Measurements from ENCODE around the gene ARMC8. TPM values are rescaled to one million over a fixed set of nuclear protein-coding genes. Genes with fewer than 3 reads are reported as not detected.

ARMC8 gene
- total RNA-seq, 1 donor from 2014 or later: 39.6 TPM

GRCh38 chr3:138260611-138261010, 73.5 kb downstream of the ARMC8 start:
- no peak overlapping the region for H3K27ac Mint-ChIP-seq (ENCODE audit: unreplicated experiment)
- H3K4me1 Mint-ChIP-seq (ENCODE audit: unreplicated experiment): no peaks in the 10 kb centered on the region
- no peaks in the 10 kb centered on the region for H3K9me3 Mint-ChIP-seq (ENCODE audit: unreplicated experiment)
- H3K27me3 Mint-ChIP-seq (ENCODE audit: unreplicated experiment): peaks cover 4% of the 10 kb centered on the region
- TF ChIP-seq CTCF (IDR thresholded peaks at IDR 0.05; ENCODE audit: unreplicated experiment): no peak
- no peak for DNase-seq (ENCODE audit: low spot score)
- peaks cover 9% of the 10 kb centered on the region for H3K36me3 Mint-ChIP-seq (ENCODE audit: low read depth, unreplicated experiment)
- H3K4me3 Mint-ChIP-seq (ENCODE audit: unreplicated experiment): no peak overlapping the region

GRCh38 chr3:138263104-138263503, 76.0 kb downstream of the ARMC8 start:
- no peaks in the 10 kb centered on the region for H3K9me3 Mint-ChIP-seq (ENCODE audit: unreplicated experiment)
- H3K4me3 Mint-ChIP-seq (ENCODE audit: unreplicated experiment): no peak overlapping the region
- H3K27ac Mint-ChIP-seq (ENCODE audit: unreplicated experiment): no peak overlapping the region
- H3K4me1 Mint-ChIP-seq (ENCODE audit: unreplicated experiment): no peaks in the 10 kb centered on the region
- peaks cover 9% of the 10 kb centered on the region for H3K36me3 Mint-ChIP-seq (ENCODE audit: low read depth, unreplicated experiment)
- DNase-seq (ENCODE audit: low spot score): no peak
- TF ChIP-seq CTCF (IDR thresholded peaks at IDR 0.05; ENCODE audit: unreplicated experiment): no peak
- H3K27me3 Mint-ChIP-seq (ENCODE audit: unreplicated experiment): peaks cover 3% of the 10 kb centered on the region

GRCh38 chr3:138265745-138266144, 78.6 kb downstream of the ARMC8 start:
- no peak for TF ChIP-seq CTCF (IDR thresholded peaks at IDR 0.05; ENCODE audit: unreplicated experiment)
- H3K36me3 Mint-ChIP-seq (ENCODE audit: low read depth, unreplicated experiment): peaks cover 6% of the 10 kb centered on the region
- H3K4me1 Mint-ChIP-seq (ENCODE audit: unreplicated experiment): no peaks in the 10 kb centered on the region
- H3K4me3 Mint-ChIP-seq (ENCODE audit: unreplicated experiment): no peak overlapping the region
- no peaks in the 10 kb centered on the region for H3K9me3 Mint-ChIP-seq (ENCODE audit: unreplicated experiment)
- DNase-seq (ENCODE audit: low spot score): no peak
- H3K27ac Mint-ChIP-seq (ENCODE audit: unreplicated experiment): no peak overlapping the region
- peaks cover 3% of the 10 kb centered on the region for H3K27me3 Mint-ChIP-seq (ENCODE audit: unreplicated experiment)

- H3K27ac Mint-ChIP-seq (ENCODE audit: unreplicated experiment): no peak overlapping the region
- peaks cover 6% of the 10 kb centered on the region for H3K36me3 Mint-ChIP-seq (ENCODE audit: low read depth, unreplicated experiment)
- H3K27me3 Mint-ChIP-seq (ENCODE audit: unreplicated experiment): peaks cover under 1% of the 10 kb centered on the region
- no peak for TF ChIP-seq CTCF (IDR thresholded peaks at IDR 0.05; ENCODE audit: unreplicated experiment)
- no peak for DNase-seq (ENCODE audit: low spot score)
- no peak overlapping the region for H3K4me3 Mint-ChIP-seq (ENCODE audit: unreplicated experiment)
- no peaks in the 10 kb centered on the region for H3K9me3 Mint-ChIP-seq (ENCODE audit: unreplicated experiment)
- no peaks in the 10 kb centered on the region for H3K4me1 Mint-ChIP-seq (ENCODE audit: unreplicated experiment)
Measured at GRCh38 chr3:138267083-138267482, 80.0 kb downstream of the ARMC8 start.

- Mint-ChIP-seq H3K9me3 (ENCODE audit: unreplicated experiment) (no peaks in the 10 kb centered on the region), H3K4me1 (ENCODE audit: unreplicated experiment) (no peaks in the 10 kb centered on the region), H3K27ac (ENCODE audit: unreplicated experiment) (no peak overlapping the region), H3K36me3 (ENCODE audit: low read depth, unreplicated experiment) (peaks cover 16% of the 10 kb centered on the region), H3K4me3 (ENCODE audit: unreplicated experiment) (no peak overlapping the region), H3K27me3 (ENCODE audit: unreplicated experiment) (no peaks in the 10 kb centered on the region)
- DNase-seq (ENCODE audit: low spot score): no peak
- TF ChIP-seq CTCF (IDR thresholded peaks at IDR 0.05; ENCODE audit: unreplicated experiment): no peak
Measured at GRCh38 chr3:138270245-138270644, 83.1 kb downstream of the ARMC8 start.
